Hepatic stellate cell (primary cell): ENCODE data around the gene RASL12.
"Not testable (repeated sequence)": the region's sequence is repeated elsewhere in the genome, so short reads cannot be mapped to it uniquely, and the experiment has no call there.

Experiments used
- DNase-seq: peaks from one replicate; pipeline ENCODE4 v3.0.0; 2011; ENCODE audit warnings: low spot score

The RASL12 gene

DNA sequence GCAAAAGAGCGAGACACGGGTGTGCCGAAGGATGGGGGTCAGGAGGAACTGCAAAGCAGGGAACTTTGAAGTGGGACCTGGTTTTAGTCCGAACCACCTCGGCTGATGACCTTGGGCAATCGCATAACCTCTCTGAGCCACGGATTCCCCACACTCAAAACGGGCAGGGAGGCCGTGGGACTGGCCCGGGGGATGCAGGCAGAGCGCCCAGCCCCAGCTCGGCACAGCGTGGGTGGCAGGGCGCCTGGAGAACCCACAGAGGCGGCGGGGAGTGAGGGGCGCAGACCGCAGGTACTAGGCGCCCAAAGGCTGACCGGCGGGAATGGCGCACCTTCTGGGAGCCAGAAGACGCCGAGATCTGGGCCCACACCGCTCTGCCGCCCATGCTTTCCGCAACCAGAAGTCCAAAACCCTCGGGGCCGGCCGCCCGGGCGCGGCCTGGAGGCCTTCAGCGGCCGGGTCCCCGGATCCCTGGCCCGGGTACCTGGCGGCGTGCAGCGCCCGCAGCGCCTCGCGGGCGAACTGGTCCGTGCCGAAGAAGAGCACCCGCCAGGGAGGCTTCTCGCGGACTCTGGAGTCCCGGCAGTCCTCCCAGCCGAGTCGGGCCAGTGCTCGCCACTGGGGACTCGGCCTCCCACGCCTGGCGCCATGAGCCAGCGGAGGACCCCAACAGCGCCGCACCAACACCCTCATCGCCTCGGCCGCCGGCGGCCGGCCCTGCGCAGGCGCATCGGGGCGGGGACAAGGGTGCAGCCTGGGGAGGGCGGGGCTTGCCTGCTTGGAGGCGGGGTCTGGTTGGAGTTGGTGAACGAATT lies 38.7 kb downstream of the RASL12 start, which contains the start of gene MTFMT:
MTFMT (minus strand) TSS at position 719 of the 815 bp plus-strand sequence; CDS start at position 693, 26 bp downstream.
- DNase-seq: peak; percentile 97

DNA sequence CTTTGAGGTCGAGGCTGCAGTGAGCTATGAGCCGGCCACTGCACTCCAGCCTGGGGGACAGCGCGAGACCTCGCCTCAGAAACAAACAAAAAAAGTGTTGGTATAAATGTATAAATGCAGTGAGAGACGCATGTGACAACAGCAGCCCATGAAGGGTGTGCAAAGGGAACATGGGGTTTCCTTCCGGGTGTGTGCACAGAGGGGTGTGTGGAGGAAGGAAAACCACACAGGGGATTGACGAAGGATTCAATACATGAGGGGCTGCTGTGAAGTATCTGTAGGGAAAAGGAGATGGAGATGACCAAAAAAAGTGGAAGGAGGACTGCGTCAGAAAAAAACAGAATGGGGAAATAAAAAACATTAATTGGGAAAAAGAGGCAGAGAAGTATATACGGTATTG lies 39.5 kb downstream of the RASL12 start:
- no peak for DNase-seq

DNA sequence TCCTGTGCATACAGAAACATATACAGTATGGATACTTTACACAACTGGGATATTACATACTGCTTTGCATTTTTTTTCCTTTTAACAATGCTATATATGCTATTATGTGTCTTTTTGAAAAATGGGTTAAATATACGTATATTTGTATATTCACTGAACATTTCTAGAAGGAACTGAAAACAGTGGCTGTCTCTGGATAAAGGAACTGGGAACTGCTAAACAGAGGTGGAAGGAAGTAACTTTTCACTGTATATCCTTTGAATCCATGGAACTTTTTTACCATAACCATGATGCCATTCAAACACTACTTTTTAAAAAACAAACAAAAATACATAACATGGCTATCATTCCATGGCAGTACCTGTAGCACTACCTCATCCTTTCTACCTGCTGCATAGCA lies 40.2 kb downstream of the RASL12 start:
- DNase-seq: no peak

DNA sequence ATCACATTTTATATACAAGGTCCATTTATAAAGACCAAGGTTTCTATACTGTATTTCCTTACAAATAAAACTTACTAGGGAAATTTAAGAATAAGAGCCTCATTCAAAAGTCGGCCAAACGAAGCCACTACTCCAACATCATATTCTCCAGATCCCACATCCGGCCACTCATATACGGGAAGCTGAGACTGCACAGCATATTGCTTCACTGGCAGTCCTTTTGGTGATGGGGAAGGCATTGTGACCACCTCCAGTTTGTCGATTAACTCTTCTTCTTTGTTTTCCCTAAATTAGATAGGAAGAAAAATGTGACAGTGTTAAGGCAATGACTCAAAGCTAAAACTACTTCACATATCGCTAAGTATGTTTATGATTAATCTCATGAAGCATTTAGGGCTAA lies 41.0 kb downstream of the RASL12 start:
- no peak for DNase-seq

DNA sequence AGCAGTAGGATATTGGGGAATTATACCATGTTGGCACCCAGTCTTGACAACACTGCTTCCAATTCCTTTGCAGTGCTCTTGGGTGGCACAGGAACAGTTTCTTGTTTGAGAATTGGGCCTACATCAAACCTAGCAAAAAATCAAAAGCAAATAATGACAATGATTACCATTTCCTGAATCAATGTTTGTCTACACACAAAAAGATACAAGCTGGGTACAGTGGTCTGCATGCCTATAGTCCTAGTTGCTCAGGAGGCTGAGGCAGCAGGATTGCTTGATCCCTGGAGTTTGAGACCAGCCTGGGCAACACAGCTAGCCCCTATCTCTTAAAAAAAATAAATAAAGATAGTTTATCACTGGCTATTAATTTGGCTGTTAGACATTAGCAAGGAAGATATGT lies 46.3 kb downstream of the RASL12 start:
- no peak for DNase-seq

DNA sequence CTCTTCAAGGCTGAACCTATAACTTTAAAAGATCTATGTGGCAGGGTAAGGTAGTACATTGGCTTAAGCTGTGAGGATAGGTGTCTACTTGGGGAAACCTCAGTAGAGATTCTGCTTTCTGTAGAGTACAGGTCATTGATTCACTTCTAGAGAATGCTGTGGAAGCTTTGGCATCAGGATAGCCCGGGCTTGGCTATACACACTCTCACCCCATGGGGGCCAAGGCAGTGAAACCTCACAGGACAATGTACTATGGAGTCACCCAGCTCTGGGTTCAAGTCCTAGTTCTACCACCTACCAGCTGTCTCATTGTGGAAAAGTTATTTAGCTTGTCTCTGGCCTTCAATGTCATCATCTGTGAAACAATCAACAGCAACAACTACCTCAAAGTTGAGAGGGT lies 47.4 kb downstream of the RASL12 start:
- no peak for DNase-seq

DNA sequence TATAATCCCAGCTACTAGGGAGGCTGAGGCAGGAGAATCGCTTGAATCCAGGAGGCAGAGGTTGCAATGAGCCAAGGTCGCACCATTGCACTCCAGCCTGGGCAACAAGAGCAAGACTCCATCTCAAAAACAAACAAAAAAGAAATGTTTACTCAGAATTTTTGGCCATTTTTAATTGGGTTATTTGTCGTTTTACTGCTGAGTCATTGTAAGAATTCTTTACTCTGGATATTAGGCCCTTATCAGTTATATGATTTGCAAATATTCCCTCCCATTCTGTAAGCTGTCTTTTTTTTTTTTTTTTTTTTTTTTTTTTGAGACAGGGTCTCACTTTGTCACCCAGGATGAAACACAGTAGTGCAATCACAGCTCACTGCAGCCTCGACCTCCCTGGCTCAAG lies 56.6 kb downstream of the RASL12 start:
- not testable (repeated sequence) for DNase-seq

DNA sequence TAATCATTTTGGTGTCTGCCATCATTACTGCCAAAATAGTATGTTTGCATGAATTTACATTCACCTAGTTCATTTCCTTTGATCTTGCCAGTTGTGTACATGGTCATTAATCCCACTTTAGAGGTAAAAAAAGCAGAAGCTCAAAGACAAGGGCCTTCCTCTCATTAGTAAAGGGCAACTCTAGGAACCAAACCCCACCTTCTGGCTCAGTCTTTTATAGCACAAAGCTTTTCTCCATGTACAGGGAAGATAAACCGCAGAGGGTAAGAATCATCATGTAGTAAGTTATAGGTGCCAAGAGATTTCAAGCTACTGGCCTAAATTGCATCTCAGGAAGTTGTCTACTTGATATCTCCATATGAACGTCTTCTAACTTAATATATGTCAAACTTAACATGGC lies 58.8 kb downstream of the RASL12 start:
- no peak for DNase-seq

DNA sequence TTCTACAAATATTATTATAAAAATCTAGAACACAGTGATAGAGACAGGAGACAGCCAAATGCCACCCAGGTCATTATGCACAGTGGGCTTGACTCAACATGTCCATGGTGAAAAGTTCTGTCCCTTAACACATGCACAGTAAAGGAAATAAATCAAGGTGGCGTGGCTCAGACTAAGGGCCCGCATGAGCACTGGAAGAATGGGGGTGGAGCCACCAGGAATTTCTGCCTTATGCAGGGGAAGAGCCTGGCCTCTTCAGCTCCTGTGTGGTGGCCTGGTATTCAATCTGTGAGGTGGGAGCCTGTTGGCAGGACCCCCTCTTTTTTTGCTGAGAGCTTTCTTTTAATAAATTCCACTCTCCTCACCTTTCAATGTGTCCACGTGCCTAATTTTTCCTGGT lies 60.9 kb downstream of the RASL12 start:
- no peak for DNase-seq

DNA sequence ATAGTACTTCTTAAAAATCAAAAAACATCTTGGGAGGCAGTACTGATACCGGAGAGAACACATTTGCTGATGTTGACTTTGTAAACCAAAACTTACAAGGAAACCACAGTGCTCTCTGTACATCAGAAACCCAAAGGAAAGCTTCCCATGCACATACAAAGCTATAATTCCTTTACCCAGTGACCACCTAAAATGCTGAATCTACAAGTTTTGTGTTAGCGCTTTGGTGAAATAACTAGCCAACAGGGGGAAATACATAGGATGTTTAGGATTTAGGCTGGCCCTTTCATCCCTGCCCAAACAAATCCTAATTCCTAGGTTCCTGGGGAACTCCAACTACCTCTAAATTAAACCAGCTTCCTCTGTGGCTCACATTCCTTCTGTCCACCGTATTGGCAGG lies 62.8 kb downstream of the RASL12 start:
- no peak for DNase-seq
